NCI-H2081 treated with DMSO at 0.1 percent for 48 hours (cell line): Measurements from ENCODE around the gene MAD1L1.
"Not testable (repeated sequence)": the region's sequence is repeated elsewhere in the genome, so short reads cannot be mapped to it uniquely, and the experiment has no call there.

Experiments
- DNase-seq: peaks from one replicate; lab custom pipeline; 2025; lab: John Stamatoyannopoulos, UW

MAD1L1 gene

GRCh38 chr7:1985936-1986335, 246.8 kb downstream of the MAD1L1 start:
- DNase-seq, result no peak

- no peak for DNase-seq
Measured at GRCh38 chr7:1985042-1985441, 247.7 kb downstream of the MAD1L1 start.

DNA sequence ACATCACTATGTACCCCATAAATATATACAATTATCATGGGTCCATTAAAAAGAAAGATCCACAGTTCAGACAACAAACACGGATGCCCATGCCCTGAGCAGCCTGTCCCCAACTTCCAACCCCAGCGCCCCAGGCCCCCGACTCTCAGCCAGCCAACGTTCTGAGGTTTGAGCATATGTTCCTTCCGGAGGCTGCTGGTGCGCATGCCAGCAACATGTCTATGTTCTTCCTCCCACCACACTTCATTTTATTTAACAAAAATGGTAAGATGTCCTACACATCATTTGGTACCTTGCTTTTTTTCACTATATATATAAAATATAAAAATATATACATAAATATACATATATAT, 250.9 kb downstream of the MAD1L1 start:
- DNase-seq, result no peak

GRCh38 chr7:1981201-1981877, 251.4 kb downstream of the MAD1L1 start:
- no peak for DNase-seq

GRCh38 chr7:1979591-1980560, 252.9 kb downstream of the MAD1L1 start:
- DNase-seq, result no peak

DNA sequence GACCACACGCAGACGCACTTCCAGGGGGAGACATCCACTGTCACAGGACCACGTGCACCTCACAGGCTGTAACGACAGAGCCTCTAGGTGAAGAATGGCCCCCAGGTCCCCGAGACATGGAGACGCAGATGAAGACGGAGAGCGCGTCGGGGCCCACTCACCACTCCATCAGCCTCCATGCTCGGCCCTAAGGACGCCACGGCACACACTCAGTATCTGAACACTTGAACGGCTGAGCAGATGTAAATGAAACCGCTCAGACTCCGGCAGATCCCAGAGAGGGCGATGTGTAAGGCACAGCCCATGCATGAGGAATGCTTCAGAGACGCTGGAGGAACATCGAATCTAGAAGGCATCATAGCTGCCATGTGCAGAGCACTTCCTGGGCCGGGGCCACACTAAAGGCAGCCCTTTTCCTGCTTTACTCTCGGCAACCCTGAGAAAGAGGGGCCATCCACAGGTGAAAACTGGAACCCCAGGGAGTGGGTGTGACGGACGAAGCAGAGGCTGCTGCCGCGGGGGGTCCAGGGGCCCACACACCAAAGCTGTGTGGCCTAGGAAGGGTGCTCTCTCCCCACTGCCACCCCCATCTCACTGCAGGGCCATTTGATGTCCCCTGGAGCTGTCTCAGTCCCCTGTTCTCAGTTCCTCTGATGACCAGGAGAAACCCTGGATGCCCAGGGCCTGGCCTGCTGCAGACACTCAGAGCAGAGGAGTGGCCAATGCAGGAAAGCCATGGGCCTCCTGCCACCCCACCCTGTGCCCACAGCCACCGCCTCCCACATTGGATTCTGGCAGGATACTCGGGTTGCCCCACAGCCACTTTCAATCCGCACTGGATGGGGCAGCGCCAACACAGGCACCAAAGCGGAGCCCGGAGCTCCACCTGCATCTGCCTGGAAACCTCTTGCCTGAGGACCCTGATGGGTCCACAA, 253.8 kb downstream of the MAD1L1 start:
- no peak for DNase-seq

DNA sequence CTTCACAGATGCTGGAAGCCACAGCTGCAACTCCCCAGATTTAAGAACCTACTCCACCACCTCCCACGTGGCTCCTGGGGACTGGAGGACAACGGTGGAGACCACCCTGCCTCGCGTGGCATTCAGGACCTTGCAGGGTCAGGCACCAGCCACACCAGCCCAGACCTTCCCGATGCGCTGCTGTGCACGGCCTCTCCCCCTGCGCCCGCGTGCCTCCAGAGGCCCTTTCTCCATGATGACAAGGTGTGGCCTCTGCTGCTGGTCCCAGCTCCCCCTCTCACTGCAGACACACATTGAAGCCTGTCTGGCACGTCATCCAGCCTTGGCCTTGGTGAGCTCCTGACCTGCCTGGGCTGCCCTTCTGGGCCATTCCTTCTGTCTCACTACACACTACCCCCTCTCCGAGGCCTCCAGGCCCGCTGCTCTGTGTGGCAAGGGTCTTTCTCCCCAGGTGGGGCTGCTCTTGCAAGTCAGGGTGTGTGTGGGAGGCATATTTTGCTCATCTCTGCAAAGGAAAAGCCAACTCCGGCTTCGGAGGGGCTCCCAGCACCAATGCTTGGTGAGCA, 254.8 kb downstream of the MAD1L1 start:
- DNase-seq, result no peak

DNA sequence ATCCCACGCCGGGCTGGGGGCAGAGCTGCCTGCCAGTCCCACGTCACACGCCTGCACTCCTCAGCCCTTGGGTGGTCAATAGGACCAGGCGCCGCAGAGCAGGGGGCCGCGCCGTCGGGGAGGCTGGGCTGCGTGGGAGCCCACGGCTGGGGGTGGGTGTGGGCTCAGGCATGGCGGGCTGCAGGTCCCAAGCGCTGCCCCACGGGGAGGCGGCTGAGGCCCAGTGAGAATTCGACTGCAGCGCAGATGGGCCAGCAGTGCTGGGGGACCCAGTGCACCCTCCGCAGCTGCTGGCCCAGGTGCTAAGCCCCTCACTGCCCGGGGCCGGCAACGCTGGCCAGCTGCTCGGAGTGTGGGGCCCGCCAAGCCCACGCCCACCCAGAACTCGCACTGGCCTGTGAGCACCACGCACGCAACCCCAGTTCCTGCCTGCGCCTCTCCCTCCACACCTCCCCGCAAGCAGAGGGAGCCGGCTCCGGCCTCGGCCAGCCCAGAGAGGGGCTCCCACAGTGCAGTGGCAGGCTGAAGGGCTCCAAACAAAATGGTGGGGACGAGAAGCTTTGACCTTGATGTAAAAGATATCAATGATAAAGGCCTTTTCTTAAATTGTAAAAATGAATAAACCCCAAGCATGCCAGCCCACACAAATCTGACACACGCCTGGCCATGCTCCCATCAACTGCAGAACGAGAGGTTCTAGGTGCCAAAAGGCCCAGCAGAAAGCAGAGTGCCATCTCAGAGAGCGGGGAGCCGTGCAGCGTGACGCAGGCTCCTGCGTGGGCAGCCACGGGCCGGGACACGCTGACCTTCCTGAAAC, 255.5 kb downstream of the MAD1L1 start:
- no peak for DNase-seq

DNA sequence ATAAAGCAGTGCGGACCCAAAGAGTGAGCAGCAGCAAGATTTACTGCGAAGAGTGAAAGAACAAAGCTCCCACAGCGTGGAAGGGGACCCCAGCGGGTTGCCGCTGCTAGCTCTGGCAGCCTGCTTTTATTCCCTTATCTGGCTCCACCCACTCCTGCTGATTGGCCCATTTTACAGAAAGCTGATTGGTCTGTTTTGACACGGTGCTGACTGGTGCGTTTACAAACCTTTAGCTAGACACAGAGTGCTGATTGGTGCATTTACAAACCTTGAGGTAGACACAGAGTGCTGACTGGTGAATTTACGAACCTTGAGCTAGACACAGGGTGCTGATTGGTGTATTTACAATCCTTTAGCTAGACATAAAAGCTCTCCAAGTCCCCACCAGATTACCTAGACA, 256.2 kb downstream of the MAD1L1 start:
- not testable (repeated sequence) for DNase-seq

- DNase-seq, result no peak
Measured at GRCh38 chr7:1975581-1975980, 257.2 kb downstream of the MAD1L1 start.

- DNase-seq, result no peak
Measured at GRCh38 chr7:1975179-1975578, 257.6 kb downstream of the MAD1L1 start.

GRCh38 chr7:1974290-1975101, 258.2 kb downstream of the MAD1L1 start:
- DNase-seq, result no peak

GRCh38 chr7:1973321-1974251, 259.2 kb downstream of the MAD1L1 start:
- DNase-seq, result no peak

DNA sequence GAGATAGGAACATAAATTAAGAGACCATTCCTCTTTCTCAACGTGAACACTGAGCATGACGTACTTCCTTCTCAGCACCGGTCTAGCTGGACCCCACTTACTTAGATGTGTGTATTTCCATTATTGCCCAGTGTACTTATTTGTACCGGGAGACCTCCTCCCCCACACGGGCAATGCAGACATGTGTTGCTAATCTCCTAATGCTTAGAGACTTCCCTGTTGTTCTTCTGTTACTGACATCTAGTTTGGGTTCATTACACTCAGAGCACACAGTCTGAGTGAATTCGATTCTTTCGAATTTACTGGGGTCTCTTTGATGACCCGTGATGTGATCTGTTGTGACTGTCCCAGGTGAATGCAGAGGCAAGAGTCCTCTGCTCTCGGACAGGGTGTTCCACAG, 260.0 kb downstream of the MAD1L1 start:
- no peak for DNase-seq

DNA sequence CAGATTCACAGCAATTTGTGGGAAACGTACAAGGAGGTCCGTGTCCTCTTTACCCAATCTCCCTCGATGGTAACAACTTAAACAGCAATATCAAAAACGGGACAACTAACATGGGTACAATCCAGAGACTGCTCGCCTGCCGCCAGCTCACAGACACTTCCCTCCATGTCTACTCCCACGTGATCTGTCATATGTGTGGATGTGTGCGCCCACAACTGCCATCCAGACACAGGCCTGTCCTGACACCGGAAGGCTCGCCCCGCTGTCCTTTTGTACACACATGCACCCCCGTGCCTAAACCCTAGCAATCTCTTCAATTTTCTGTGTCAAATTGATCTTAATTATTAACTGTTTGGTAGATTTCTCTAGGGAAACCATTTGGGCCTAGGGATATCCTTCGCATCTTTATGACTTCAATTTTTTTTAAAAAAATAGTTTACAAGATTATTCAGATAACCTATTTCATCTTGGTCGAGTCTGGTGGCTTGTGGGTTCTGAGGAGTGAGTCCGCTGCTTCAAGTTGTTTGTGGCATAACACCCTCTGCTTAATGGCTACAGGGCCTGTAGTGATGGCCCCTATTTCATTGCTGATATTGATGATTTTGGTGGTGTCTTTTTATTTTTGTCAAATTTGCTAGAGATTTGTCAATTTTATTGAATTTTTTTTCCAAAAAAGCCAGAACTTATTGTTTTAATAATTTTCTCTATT, 260.6 kb downstream of the MAD1L1 start:
- no peak for DNase-seq

DNA sequence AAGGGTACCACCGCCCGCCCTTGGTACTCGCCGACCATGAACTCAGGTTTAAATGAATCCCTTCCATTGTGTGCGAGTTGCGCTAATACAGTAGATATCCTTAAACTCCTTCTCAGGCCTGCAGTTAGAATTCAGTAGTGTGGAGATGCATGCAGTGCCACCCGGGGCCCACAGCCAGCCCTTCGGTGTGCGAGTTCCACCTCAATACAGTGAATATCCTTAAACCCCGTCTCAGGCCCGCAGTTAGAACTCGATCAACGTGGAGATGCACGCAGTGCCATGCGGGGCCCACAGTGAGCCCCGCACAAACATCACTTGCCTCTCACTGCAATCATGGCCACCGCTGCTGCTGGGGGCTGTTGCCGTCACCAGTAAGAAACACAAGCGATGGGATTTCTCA, 261.9 kb downstream of the MAD1L1 start:
- DNase-seq, result no peak

DNA sequence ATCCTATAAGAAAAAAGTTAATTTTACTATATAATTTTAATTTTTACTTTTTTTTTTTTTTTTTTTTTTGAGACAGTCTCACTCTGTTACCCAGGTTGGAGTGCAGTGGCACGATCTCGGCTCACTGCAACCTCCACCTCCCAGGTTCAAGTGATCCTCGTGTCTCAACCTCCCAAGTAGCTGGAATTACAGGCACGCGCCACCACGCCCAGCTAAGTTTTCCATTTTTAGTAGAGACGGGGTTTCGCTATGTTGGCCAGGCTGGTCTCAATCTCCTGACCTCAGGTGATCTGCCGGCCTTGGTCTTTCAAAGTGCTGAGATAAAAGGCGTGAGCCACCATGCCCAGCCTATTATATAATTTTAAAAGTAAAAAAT, 262.5 kb downstream of the MAD1L1 start:
- not testable (repeated sequence) for DNase-seq
